Pancreas (tissue), 10 donors: Measurements from ENCODE around the gene MIX23. TPM values are rescaled to one million over a fixed set of nuclear protein-coding genes. Genes with fewer than 3 reads are reported as not detected.

Source experiments
- ATAC-seq, 4 donors: fragments of 200-7000 bp; cut with Tn5 transposase; one replicate each; pipeline versions ENCODE4 v1.8.0 to v1.9.1; 2020; ENCODE audit warnings: mild to moderate bottlenecking in 4 of 4, moderate library complexity in 4 of 4
- DNase-seq, 6 donors: peaks; one replicate each; pipeline ENCODE4 v3.0.0-alpha.2; 2020
- FAIRE-seq: peaks from 2 replicates; lab custom pipeline; 2012; peaks lifted over from hg19 to GRCh38; lab: Jason Lieb, UNC
- H3K27ac ChIP-seq, 4 donors: fragments of 200-600 bp; sonication (generic); 1 replicate in 3 of 4; 2 replicates in 1 of 4; pipeline versions ENCODE4 v1.5.0 to v1.8.0; 2020
- H3K27me3 ChIP-seq, 4 donors: fragments of 200-600 bp; one replicate each; pipeline ENCODE4 v1.8.0; 2021
- H3K36me3 ChIP-seq, 3 donors: fragments of 200-600 bp; sonication (generic) in 1 of 3; one replicate each; pipeline versions ENCODE4 v1.5.0 to v1.8.0; 2020 to 2021
- H3K4me1 ChIP-seq, 3 donors: fragments of 200-600 bp; one replicate each; pipeline ENCODE4 v1.8.0; 2021
- H3K4me3 ChIP-seq, 4 donors: fragments of 200-600 bp; sonication (generic) in 2 of 4; one replicate each; pipeline versions ENCODE4 v1.5.0 to v1.8.0; 2020 to 2021
- H3K9me3 ChIP-seq, 4 donors: fragments of 200-600 bp; one replicate each; pipeline ENCODE4 v1.8.0; 2021
- WGBS, 2 donors: extraction: QIAGEN DNeasy Blood & Tissue Kit; methylation state at CpG; one replicate each; pipeline ENCODE4 v1.1.7; 2013; 5-methylcytosine and 5-hydroxymethylcytosine counted together
- intact Hi-C, 3 donors: fragments of 100-400 bp; cut with DNase I; formaldehyde crosslinking; loops; one replicate each; pipeline versions ENCODE4 v1.11.1 to v1.14.2; 2022
- polyA plus RNA-seq, 2 donors: library from polyadenylated mRNA; stranded (reverse); fragments of 200-250 nt; gene quantifications; one replicate each; pipeline ENCODE4 v1.2.3, GENCODE V29; 2013
- total RNA-seq, 6 donors: library from RNA; stranded (reverse); fragmentation: NEBNext Ultra II Directional in 4 of 6; extraction: Animal tissue kit (Norgen Biotek cat#: 25700) in 4 of 6; gene quantifications; one replicate each; pipeline versions ENCODE4 v1.2.1 to v1.2.4, GENCODE V29; 2021 to 2023
- TF ChIP-seq, protein P1 (sequence below), 4 donors: fragments of 200-600 bp; sonication (generic) in 3 of 4; IDR thresholded peaks; one replicate each; pipeline versions ENCODE4 v1.5.0 to v1.8.0; 2021; ENCODE audit warnings: antibody characterized with exemption in 4 of 4
- donor health status: healthy with polysubstance abuse.
- donor health status: DM: no; HTN: no; CAD: no; lungs with moderate emphysema.
- donor health status: DM: no; HTN: no; CAD: no.
- donor health status: control.
- donor health status: control.
- donor health status: Bipolar disorder and iron deficiency.
- donor health status: DM: yes; HTN: yes; CAD: no.
- donor health status: DM: no; HTN: no; CAD: no.
- donor health status: DM: no; HTN: no; CAD: no.
- donor health status: DM: yes; HTN: yes; CAD: no.

The MIX23 gene
- total and polyA plus RNA-seq, 8 donors = 9.3 to 28.6 (median 14.0) TPM

DNA sequence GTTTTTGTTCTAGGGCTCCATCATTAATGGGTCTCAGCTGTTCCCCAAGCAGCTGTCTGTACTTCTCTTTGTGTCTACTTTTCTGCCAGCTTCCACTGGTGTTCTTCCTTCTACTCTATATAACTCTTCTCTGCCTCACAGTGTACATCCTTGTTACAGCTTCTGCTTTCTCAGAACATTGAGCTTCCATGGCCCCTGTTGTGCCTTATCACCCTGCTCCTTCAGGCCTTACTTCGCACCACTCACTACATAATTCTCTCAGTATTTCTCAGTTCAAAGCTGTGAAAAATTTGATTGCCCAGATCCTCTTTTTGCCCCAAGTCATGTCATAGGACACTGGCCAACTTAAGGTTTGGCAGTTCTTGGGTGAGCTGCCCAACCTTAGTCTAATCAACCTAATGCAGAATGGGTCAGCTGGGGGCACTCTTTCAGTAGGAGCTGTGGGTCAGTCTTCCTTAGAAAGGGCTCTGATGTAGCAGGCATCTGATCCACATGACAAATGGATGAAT, 29.1 kb downstream of the MIX23 start:
- H3K27me3 ChIP-seq = no peaks in the 10 kb centered on the region
- H3K4me1 ChIP-seq = peaks cover 0 to 4% (median 0%) of the 10 kb centered on the region in 3 donors
- FAIRE-seq (no peak), ATAC-seq (no peak), DNase-seq (no peak)
- H3K9me3 ChIP-seq = no peaks in the 10 kb centered on the region
- TF ChIP-seq, protein P1, sequence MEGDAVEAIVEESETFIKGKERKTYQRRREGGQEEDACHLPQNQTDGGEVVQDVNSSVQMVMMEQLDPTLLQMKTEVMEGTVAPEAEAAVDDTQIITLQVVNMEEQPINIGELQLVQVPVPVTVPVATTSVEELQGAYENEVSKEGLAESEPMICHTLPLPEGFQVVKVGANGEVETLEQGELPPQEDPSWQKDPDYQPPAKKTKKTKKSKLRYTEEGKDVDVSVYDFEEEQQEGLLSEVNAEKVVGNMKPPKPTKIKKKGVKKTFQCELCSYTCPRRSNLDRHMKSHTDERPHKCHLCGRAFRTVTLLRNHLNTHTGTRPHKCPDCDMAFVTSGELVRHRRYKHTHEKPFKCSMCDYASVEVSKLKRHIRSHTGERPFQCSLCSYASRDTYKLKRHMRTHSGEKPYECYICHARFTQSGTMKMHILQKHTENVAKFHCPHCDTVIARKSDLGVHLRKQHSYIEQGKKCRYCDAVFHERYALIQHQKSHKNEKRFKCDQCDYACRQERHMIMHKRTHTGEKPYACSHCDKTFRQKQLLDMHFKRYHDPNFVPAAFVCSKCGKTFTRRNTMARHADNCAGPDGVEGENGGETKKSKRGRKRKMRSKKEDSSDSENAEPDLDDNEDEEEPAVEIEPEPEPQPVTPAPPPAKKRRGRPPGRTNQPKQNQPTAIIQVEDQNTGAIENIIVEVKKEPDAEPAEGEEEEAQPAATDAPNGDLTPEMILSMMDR (IDR thresholded peaks at IDR 0.05) = no peak
- no peak overlapping the region for H3K27ac ChIP-seq
- WGBS, 2 donors = 94 to 96% methylated on average over 1 of the region's 1 CpG
- no peak overlapping the region for H3K4me3 ChIP-seq
- intact Hi-C loops = loop anchor here in 1 of 3 donors (10.0 kb wide), 1 partner anchor 49 kb away; no protein-coding TSS in a partner anchor
- H3K36me3 ChIP-seq = no peaks in the 10 kb centered on the region

DNA sequence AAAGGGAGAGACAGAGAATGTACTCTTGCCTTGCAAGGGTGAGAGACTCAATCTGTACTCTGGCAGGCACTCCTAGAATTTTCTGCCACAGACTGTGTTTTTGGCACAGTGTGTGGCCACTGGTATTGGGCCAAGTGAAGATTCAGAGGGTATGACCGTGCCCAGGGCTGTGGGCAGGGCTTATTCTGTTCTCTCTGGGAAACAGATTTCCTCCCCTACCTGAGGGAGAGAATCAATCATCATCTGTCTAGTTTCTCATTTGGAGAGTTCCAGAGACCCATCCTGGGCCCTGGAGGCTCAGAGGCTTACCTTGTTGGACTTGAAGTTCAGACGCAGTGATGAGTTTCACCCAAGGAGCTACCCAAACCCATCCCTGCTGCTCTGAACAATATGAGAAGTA, 29.8 kb downstream of the MIX23 start:
- WGBS, 2 donors = 50 to 54% methylated on average over 2 of the region's 2 CpGs
- no peaks in the 10 kb centered on the region for H3K27me3 ChIP-seq
- no peak overlapping the region for H3K4me3 ChIP-seq
- H3K4me1 ChIP-seq = peaks cover 0 to 4% (median 0%) of the 10 kb centered on the region in 3 donors
- no peak for FAIRE-seq
- H3K36me3 ChIP-seq = no peaks in the 10 kb centered on the region
- intact Hi-C loops = loop anchor here in 1 of 3 donors (10.0 kb wide), 1 partner anchor 48 kb away; no protein-coding TSS in a partner anchor
- DNase-seq = no peak
- ATAC-seq = peak in 1 of 4 donors; percentile 21
- H3K9me3 ChIP-seq = no peaks in the 10 kb centered on the region
- no peak overlapping the region for H3K27ac ChIP-seq
- TF ChIP-seq, protein P1 (IDR thresholded peaks at IDR 0.05) = no peak

DNA sequence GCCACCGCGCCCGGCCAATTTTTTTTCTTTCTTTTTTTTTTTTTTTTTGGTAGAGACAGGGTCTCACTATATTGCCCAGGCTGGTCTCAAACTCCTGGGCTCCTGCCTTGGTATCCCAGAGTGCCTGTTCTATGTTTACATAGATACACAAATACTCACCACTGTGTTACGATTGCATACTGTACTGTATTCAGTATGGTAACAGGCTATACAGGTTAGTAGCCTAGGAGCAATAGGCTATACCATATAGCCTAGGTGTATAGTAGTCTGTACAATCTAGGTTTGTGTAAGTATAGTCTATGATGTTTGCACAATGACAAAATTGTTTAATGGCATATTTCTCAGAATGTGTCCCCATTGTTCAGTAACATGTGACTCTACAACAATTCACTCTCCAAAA, 31.4 kb downstream of the MIX23 start:
- H3K9me3 ChIP-seq = no peaks in the 10 kb centered on the region
- no peaks in the 10 kb centered on the region for H3K27me3 ChIP-seq
- H3K4me3 ChIP-seq = no peak overlapping the region
- no peak for FAIRE-seq
- DNase-seq = no peak
- TF ChIP-seq, protein P1 (IDR thresholded peaks at IDR 0.05) = no peak
- intact Hi-C loops = loop anchor here in 1 of 3 donors (10.0 kb wide), 1 partner anchor 47 kb away; no protein-coding TSS in a partner anchor
- H3K27ac ChIP-seq = no peak overlapping the region
- H3K4me1 ChIP-seq = peaks cover 0 to 2% (median 0%) of the 10 kb centered on the region in 3 donors
- H3K36me3 ChIP-seq = no peaks in the 10 kb centered on the region
- ATAC-seq = no peak
- WGBS, 2 donors = 85 to 95% methylated on average over 4 of the region's 4 CpGs

DNA sequence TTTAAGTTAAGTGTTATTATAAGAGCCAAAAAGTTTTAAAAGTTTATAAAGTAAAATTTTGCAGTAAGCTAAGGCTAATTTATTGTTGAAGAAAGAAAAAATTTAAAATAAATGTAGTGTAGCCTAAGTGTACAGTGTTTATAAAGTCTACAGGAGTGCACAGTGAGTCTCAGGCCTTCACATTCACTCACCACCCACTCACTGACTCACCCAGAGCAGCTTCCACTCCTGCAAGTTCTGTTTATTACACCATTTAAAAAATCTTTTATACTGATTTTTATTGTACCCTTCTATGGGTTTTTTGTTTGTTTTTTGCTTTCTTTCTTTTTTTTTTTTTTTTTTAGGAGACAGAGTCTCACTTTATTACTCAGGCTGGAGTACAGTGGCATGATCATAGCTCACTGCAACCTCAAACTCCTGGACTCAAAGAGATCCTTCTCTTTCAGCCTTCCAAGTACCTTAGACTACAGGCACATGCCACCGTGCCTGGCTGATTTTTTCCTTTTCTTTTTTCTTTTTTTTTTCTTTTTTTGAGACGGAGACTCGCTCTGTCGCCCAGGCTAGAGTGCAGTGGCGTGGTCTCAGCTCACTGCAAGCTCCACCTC, 32.1 kb downstream of the MIX23 start:
- intact Hi-C loops = loop anchor here in 1 of 3 donors (10.0 kb wide), 1 partner anchor 46 kb away; no protein-coding TSS in a partner anchor
- Histone ChIP-seq H3K4me3 (no peak overlapping the region), H3K27me3 (no peaks in the 10 kb centered on the region), H3K36me3 (no peaks in the 10 kb centered on the region), H3K27ac (no peak overlapping the region), H3K9me3 (no peaks in the 10 kb centered on the region), H3K4me1 (no peaks in the 10 kb centered on the region)
- DNase-seq (no peak), ATAC-seq (no peak), FAIRE-seq (no peak)
- 90 to 93% methylated on average over 5 of the region's 5 CpGs for WGBS, 2 donors
- TF ChIP-seq, protein P1 (IDR thresholded peaks at IDR 0.05) = no peak

DNA sequence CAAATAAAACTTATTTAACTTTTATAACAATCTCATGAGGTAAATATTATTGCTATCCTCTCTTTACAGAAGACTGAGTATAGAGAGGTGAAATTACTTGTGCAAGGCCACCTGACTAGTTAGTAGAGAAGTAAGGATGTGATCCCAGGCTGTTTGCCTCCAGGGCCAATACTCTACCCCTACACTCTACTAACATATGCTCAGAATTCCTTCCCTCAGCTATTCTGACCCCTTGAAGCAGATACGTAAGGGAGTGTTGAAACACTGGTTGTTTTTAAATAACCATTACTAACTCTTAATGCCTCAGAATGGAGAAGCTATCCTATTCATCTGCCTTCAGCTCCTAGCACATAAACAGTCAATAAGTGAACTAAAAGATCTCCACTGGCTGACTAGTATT, 33.9 kb downstream of the MIX23 start:
- DNase-seq (no peak), FAIRE-seq (no peak), ATAC-seq (no peak)
- 87% methylated on average over 1 of the region's 1 CpG for whole genome bisulfite sequencing, 2 donors
- Histone ChIP-seq H3K27ac (no peak overlapping the region), H3K4me1 (no peaks in the 10 kb centered on the region), H3K4me3 (no peak overlapping the region), H3K27me3 (no peaks in the 10 kb centered on the region), H3K36me3 (no peaks in the 10 kb centered on the region), H3K9me3 (no peaks in the 10 kb centered on the region)
- TF ChIP-seq, protein P1 (IDR thresholded peaks at IDR 0.05) = no peak
- intact Hi-C loops = no loop called here
